GM23338 (cell line): ENCODE results near the gene CRP.

Experiments
- POLR2AphosphoS5 ChIP-seq: IDR thresholded peaks from 2 replicates; pipeline ENCODE4 v1.6.1; 2016; ENCODE audit warnings: antibody characterized with exemption, low read depth
- TF ChIP-seq, protein P1 (sequence below), 2 experiments: fragments of 200-600 bp in 1 of 2; sonication (generic) in 1 of 2; conservative IDR thresholded peaks; 2 replicates each; pipeline versions ENCODE4 v1.5.1 to v1.6.1; 2016 to 2017; ENCODE audit warnings: antibody characterized with exemption in 2 of 2, low read depth in 2 of 2, mild to moderate bottlenecking in 2 of 2, moderate library complexity in 1 of 2

DNA sequence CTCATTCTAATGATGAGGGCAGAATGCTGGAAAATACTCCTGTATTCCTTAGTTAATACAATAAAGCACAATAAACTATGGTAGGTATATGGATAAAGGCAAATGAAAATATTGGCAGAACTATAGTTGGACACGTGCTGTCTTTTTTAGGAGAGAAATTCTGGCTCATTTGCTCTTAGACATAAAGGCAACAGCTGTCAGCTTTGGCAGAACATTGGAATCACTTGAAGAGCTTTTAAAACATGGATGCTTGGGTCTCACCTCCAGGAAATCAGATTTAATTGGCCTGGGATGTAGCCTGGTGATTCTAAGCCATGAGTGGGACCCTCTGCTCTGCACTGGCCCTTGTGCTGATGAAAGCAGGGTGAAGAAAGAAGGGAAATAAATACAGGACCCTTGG lies 9.9 kb downstream of the CRP start:
- TF ChIP-seq, protein P1, sequence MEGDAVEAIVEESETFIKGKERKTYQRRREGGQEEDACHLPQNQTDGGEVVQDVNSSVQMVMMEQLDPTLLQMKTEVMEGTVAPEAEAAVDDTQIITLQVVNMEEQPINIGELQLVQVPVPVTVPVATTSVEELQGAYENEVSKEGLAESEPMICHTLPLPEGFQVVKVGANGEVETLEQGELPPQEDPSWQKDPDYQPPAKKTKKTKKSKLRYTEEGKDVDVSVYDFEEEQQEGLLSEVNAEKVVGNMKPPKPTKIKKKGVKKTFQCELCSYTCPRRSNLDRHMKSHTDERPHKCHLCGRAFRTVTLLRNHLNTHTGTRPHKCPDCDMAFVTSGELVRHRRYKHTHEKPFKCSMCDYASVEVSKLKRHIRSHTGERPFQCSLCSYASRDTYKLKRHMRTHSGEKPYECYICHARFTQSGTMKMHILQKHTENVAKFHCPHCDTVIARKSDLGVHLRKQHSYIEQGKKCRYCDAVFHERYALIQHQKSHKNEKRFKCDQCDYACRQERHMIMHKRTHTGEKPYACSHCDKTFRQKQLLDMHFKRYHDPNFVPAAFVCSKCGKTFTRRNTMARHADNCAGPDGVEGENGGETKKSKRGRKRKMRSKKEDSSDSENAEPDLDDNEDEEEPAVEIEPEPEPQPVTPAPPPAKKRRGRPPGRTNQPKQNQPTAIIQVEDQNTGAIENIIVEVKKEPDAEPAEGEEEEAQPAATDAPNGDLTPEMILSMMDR (conservative IDR thresholded peaks at IDR 0.05; ENCODE audit: low read depth in 2 of 2) = no peak
- no peak for TF ChIP-seq POLR2AphosphoS5
